ENCODE data around the gene KNDC1.

DNA sequence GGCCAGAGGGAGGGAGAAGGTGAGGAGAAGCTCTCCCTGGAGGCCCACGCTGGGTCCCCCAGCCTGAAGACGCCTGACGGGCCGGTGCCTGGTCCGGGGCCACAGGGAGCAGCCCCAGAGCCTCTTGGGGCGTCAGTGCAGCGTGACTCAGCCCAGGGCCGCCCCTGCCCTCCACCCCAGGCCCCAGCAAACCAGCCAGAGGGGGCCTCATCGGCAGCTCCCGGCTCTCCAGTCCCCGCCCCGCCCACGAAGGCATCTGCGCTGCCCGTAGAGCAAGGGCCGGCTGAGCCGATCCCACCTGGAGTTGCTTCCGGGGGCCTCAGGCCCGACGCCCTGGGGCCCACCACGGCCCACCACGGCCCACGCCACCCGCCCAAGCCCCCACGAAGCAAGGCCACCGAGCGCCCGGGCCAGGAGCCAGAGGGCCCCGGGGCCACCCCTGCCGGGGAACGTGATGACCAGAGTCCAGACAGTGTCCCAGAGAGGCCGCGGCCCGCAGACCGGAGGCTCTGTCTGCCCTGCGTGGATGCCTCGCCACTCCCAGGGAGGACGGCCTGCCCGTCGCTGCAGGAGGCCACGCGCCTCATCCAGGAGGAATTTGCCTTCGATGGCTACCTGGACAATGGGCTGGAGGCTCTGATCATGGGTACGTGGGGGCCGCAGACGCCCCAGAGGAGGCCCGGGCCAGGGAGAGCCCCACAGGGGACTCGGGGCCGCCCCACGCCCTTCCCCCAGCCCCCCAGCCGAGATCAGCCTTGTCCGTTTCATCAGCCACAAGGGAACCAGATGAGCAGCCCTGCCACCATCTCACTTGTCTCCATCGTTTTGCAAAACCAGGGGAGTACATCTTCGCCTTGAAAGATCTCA, 38.8 kb downstream of the KNDC1 start:
- TF ChIP-seq POLR2AphosphoS5 (IDR thresholded peaks at IDR 0.05) (no peak), CTCF (IDR thresholded peaks at IDR 0.05) (no peak), POLR2A (IDR thresholded peaks at IDR 0.05) (no peak)
